GM23338 (cell line): ENCODE measurements around the gene USP38. TPM values are rescaled to one million over a fixed set of nuclear protein-coding genes. Genes with fewer than 3 reads are reported as not detected.

ENCODE experiments used
- ATAC-seq: fragments of 200-7000 bp; cut with Tn5 transposase; 3 replicates; pipeline ENCODE4 v1.9.1; 2020
- DNase-seq: peaks from one replicate; pipeline ENCODE4 v3.0.0-alpha.2; 2015; ENCODE audit warnings: low spot score
- H2AFZ ChIP-seq: fragments of 200-600 bp; sonication (generic); 2 replicates; pipeline ENCODE4 v1.8.0; 2016; ENCODE audit warnings: antibody characterized with exemption, mild to moderate bottlenecking, moderate library complexity
- H3F3A ChIP-seq: fragments of 200-600 bp; sonication (generic); replicated peaks from 2 replicates; pipeline ENCODE4 v1.8.0; 2017; ENCODE audit warnings: antibody characterized with exemption, mixed run types, low read depth
- H3K27ac ChIP-seq: fragments of 200-600 bp; sonication (generic); 2 replicates; pipeline ENCODE4 v1.6.1; 2016; ENCODE audit warnings: low read depth
- H3K27me3 ChIP-seq: fragments of 200-600 bp; sonication (generic); 2 replicates; pipeline ENCODE4 v1.8.0; 2016; ENCODE audit warnings: mild to moderate bottlenecking, mixed run types, moderate library complexity; ENCODE audit not compliant: insufficient read depth
- H3K36me3 ChIP-seq: fragments of 200-600 bp; sonication (generic); 2 replicates; pipeline ENCODE4 v1.8.0; 2016; ENCODE audit warnings: mild to moderate bottlenecking; ENCODE audit not compliant: insufficient read depth
- H3K4me1 ChIP-seq: fragments of 200-600 bp; sonication (generic); 2 replicates; pipeline ENCODE4 v1.8.0; 2016; ENCODE audit warnings: mild to moderate bottlenecking, moderate library complexity; ENCODE audit not compliant: insufficient read depth
- H3K4me2 ChIP-seq: fragments of 200-600 bp; sonication (generic); 2 replicates; pipeline ENCODE4 v1.7.1; 2017; ENCODE audit warnings: mixed run types
- H3K4me3 ChIP-seq: fragments of 200-600 bp; sonication (generic); 2 replicates; pipeline ENCODE4 v1.6.1; 2016; ENCODE audit warnings: mixed run types
- H3K79me2 ChIP-seq: fragments of 200-600 bp; sonication (generic); replicated peaks from 2 replicates; pipeline ENCODE4 v1.8.0; 2017; ENCODE audit warnings: mild to moderate bottlenecking; ENCODE audit not compliant: insufficient read depth
- H3K9me2 ChIP-seq: fragments of 200-600 bp; sonication (generic); 2 replicates; pipeline ENCODE4 v1.8.0; 2017; ENCODE audit not compliant: insufficient read depth
- H4K20me1 ChIP-seq: fragments of 200-600 bp; sonication (generic); replicated peaks from 2 replicates; pipeline ENCODE4 v1.8.0; 2017; ENCODE audit warnings: mild to moderate bottlenecking; ENCODE audit not compliant: insufficient read depth
- H3K27ac Mint-ChIP-seq: 2 replicates; pipeline ENCODE4 v1.8.0; 2020; ENCODE audit warnings: inconsistent platforms, mild to moderate bottlenecking, moderate library complexity, mixed read lengths
- H3K27me3 Mint-ChIP-seq: 3 replicates; pipeline ENCODE4 v1.8.0; 2022; ENCODE audit warnings: low read depth, mild to moderate bottlenecking, moderate library complexity, mixed read lengths, inconsistent platforms; ENCODE audit not compliant: insufficient read depth, poor library complexity
- H3K36me3 Mint-ChIP-seq: 3 replicates; pipeline ENCODE4 v1.8.0; 2021; ENCODE audit warnings: low read depth, mild to moderate bottlenecking, inconsistent platforms, moderate library complexity, mixed read lengths
- H3K4me1 Mint-ChIP-seq: 3 replicates; pipeline ENCODE4 v1.8.0; 2020; ENCODE audit warnings: mild to moderate bottlenecking, inconsistent platforms, mixed read lengths
- H3K4me3 Mint-ChIP-seq: 3 replicates; pipeline ENCODE4 v1.8.0; 2021; ENCODE audit warnings: moderate library complexity, mild to moderate bottlenecking, inconsistent platforms, mixed read lengths
- H3K9me3 Mint-ChIP-seq: 3 replicates; pipeline ENCODE4 v1.8.0; 2020; ENCODE audit warnings: moderate library complexity, mild to moderate bottlenecking, inconsistent platforms, mixed read lengths
- CREB1 ChIP-seq: fragments of 250-450 bp; sonication (Bioruptor Pico); IDR thresholded peaks from 2 replicates; pipeline ENCODE4 v1.5.0; 2020; ENCODE audit warnings: low read depth, mild to moderate bottlenecking, moderate library complexity
- CTCF ChIP-seq, 2 experiments: fragments of 200-600 bp in 1 of 2; sonication (generic) in 1 of 2; conservative IDR thresholded peaks; 2 replicates each; pipeline versions ENCODE4 v1.5.1 to v1.6.1; 2016 to 2017; ENCODE audit warnings: antibody characterized with exemption in 2 of 2, low read depth in 2 of 2, mild to moderate bottlenecking in 2 of 2, moderate library complexity in 1 of 2
- EZH2 ChIP-seq: fragments of 200-600 bp; sonication (generic); IDR thresholded peaks from one replicate; pipeline ENCODE4 v1.8.0; 2017; ENCODE audit warnings: antibody characterized with exemption, mild to moderate bottlenecking, low read depth; ENCODE audit not compliant: unreplicated experiment
- EZH2phosphoT487 ChIP-seq: fragments of 200-600 bp; sonication (generic); IDR thresholded peaks from one replicate; pipeline ENCODE4 v1.8.1; 2018; ENCODE audit warnings: antibody characterized with exemption; ENCODE audit not compliant: unreplicated experiment
- JUNB ChIP-seq: IDR thresholded peaks from one replicate; pipeline ENCODE4 v1.6.1; 2016; ENCODE audit warnings: antibody characterized with exemption; ENCODE audit not compliant: unreplicated experiment
- NANOG ChIP-seq: IDR thresholded peaks from 2 replicates; pipeline ENCODE4 v1.6.1; 2016; ENCODE audit warnings: antibody characterized with exemption, borderline replicate concordance
- POLR2AphosphoS5 ChIP-seq: IDR thresholded peaks from 2 replicates; pipeline ENCODE4 v1.6.1; 2016; ENCODE audit warnings: antibody characterized with exemption, low read depth
- STAT1 ChIP-seq: IDR thresholded peaks from one replicate; pipeline ENCODE4 v1.6.1; 2016; ENCODE audit warnings: antibody characterized with exemption; ENCODE audit not compliant: unreplicated experiment
- ZNF114 ChIP-seq: fragments of 250-450 bp; sonication (Bioruptor Pico); IDR thresholded peaks from 2 replicates; pipeline ENCODE4 v1.5.0; 2020; ENCODE audit warnings: mild to moderate bottlenecking, moderate library complexity
- ZNF331 ChIP-seq: fragments of 250-450 bp; sonication (Bioruptor Pico); IDR thresholded peaks from 2 replicates; pipeline ENCODE4 v1.5.0; 2020; ENCODE audit warnings: low read depth, mild to moderate bottlenecking, moderate library complexity
- ZNF462 ChIP-seq: fragments of 250-450 bp; sonication (Bioruptor Pico); IDR thresholded peaks from 2 replicates; pipeline ENCODE4 v1.5.0; 2020; ENCODE audit warnings: mild to moderate bottlenecking, moderate library complexity
- polyA plus RNA-seq: library from polyadenylated mRNA; unstranded; fragments of >200 nt; fragmentation: Nextera tagmentation; extraction: Ambion mirVana; gene quantifications from 2 replicates; pipeline ENCODE4 v1.2.1, GENCODE V29; 2016
- total RNA-seq: library from RNA; depleted of rRNA; stranded (reverse); fragments of >200 nt; shearing (Covaris generic); gene quantifications from 2 replicates; pipeline ENCODE4 v1.2.3, GENCODE V29; 2014
- TF ChIP-seq, protein P1 (sequence below): IDR thresholded peaks from 2 replicates; pipeline ENCODE4 v1.6.1; 2016; ENCODE audit warnings: antibody characterized with exemption
- TF ChIP-seq, protein P2 (sequence below): IDR thresholded peaks from one replicate; pipeline ENCODE4 v1.6.1; 2018; ENCODE audit warnings: antibody characterized with exemption; ENCODE audit not compliant: unreplicated experiment

USP38 gene
- total and polyA plus RNA-seq, 2 experiments from 2014 or later = 3.7 to 16.5 TPM

DNA sequence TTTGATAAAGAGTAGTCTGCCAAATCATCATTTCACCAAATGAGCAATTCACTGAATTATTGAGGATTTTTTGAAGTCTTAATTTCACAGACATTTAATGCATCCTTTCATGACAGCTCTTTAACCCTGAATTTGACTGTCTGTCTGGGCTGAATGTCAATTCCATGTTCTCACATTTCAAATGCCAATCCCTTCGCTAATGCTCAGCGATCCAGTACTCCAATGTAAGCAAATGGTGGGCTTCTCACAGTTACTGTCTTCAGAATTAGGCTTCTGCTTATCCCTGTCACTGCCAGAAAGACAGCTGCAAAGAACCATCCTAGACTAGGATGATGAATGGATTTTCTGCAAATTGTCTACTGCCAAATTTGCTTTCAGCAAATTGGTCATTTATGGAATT is 36.2 kb upstream of the USP38 start:
- peaks cover 4% of the 10 kb centered on the region for H3K27me3 Mint-ChIP-seq
- H3K36me3 ChIP-seq = peaks cover 5% of the 10 kb centered on the region; the same call in 1 of the 2 replicates
- H3K4me1 Mint-ChIP-seq = no peaks in the 10 kb centered on the region
- peaks cover 18% of the 10 kb centered on the region; the same call in 1 of the 3 replicates for H3K36me3 Mint-ChIP-seq
- H3K79me2 ChIP-seq = no peaks in the 10 kb centered on the region
- ATAC-seq (no peak), DNase-seq (no peak)
- TF ChIP-seq ZNF114 (CRISPR knock-in tag) = no peak
- TF ChIP-seq POLR2AphosphoS5 = no peak
- TF ChIP-seq NANOG = no peak
- no peak for TF ChIP-seq ZNF331 (CRISPR knock-in tag)
- TF ChIP-seq, protein P1, sequence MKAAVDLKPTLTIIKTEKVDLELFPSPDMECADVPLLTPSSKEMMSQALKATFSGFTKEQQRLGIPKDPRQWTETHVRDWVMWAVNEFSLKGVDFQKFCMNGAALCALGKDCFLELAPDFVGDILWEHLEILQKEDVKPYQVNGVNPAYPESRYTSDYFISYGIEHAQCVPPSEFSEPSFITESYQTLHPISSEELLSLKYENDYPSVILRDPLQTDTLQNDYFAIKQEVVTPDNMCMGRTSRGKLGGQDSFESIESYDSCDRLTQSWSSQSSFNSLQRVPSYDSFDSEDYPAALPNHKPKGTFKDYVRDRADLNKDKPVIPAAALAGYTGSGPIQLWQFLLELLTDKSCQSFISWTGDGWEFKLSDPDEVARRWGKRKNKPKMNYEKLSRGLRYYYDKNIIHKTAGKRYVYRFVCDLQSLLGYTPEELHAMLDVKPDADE = no peak
- TF ChIP-seq STAT1 = no peak
- no peak for TF ChIP-seq JUNB
- no peak for TF ChIP-seq CTCF (conservative IDR thresholded peaks at IDR 0.05; ENCODE audit: low read depth in 2 of 2)
- no peak for TF ChIP-seq EZH2
- TF ChIP-seq EZH2phosphoT487 = no peak
- no peak for TF ChIP-seq CREB1 (CRISPR knock-in tag)
- TF ChIP-seq, protein P2, sequence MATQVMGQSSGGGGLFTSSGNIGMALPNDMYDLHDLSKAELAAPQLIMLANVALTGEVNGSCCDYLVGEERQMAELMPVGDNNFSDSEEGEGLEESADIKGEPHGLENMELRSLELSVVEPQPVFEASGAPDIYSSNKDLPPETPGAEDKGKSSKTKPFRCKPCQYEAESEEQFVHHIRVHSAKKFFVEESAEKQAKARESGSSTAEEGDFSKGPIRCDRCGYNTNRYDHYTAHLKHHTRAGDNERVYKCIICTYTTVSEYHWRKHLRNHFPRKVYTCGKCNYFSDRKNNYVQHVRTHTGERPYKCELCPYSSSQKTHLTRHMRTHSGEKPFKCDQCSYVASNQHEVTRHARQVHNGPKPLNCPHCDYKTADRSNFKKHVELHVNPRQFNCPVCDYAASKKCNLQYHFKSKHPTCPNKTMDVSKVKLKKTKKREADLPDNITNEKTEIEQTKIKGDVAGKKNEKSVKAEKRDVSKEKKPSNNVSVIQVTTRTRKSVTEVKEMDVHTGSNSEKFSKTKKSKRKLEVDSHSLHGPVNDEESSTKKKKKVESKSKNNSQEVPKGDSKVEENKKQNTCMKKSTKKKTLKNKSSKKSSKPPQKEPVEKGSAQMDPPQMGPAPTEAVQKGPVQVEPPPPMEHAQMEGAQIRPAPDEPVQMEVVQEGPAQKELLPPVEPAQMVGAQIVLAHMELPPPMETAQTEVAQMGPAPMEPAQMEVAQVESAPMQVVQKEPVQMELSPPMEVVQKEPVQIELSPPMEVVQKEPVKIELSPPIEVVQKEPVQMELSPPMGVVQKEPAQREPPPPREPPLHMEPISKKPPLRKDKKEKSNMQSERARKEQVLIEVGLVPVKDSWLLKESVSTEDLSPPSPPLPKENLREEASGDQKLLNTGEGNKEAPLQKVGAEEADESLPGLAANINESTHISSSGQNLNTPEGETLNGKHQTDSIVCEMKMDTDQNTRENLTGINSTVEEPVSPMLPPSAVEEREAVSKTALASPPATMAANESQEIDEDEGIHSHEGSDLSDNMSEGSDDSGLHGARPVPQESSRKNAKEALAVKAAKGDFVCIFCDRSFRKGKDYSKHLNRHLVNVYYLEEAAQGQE = no peak
- TF ChIP-seq ZNF462 = no peak
- H4K20me1 ChIP-seq = no peaks in the 10 kb centered on the region
- peak overlapping the region; percentile 29; the same call in 1 of the 2 replicates for H2AFZ ChIP-seq
- no peak overlapping the region for H3K4me2 ChIP-seq
- H3K27me3 ChIP-seq = no peaks in the 10 kb centered on the region
- no peak overlapping the region for H3K27ac Mint-ChIP-seq
- no peak overlapping the region for H3K4me3 ChIP-seq
- no peak overlapping the region for H3K27ac ChIP-seq
- H3K9me3 Mint-ChIP-seq = peaks cover 43% of the 10 kb centered on the region
- no peaks in the 10 kb centered on the region; the same call in 1 of the 2 replicates for H3K4me1 ChIP-seq
- H3F3A ChIP-seq = no peaks in the 10 kb centered on the region
- peaks cover 2% of the 10 kb centered on the region; the same call in 1 of the 2 replicates for H3K9me2 ChIP-seq
- no peak overlapping the region for H3K4me3 Mint-ChIP-seq
